Ovary (tissue), 3 donors: Measurements from ENCODE around the gene WIF1.

Experiments used
- POLR2A ChIP-seq: fragments of 450-650 bp; IDR thresholded peaks from one replicate; pipeline ENCODE4 v1.6.1; 2017; ENCODE audit warnings: antibody characterized with exemption, mild to moderate bottlenecking, moderate library complexity
- TF ChIP-seq, protein P1 (sequence below), 3 donors: fragments of 450-650 bp in 2 of 3; fragments of 200-600 bp in 1 of 3; IDR thresholded peaks; one replicate each; pipeline versions ENCODE4 v1.5.1 to v1.8.0; 2016 to 2022; ENCODE audit warnings: antibody characterized with exemption in 3 of 3, mild to moderate bottlenecking in 1 of 3
- donor health status: DM: no; HTN: no; CAD: no.

DNA sequence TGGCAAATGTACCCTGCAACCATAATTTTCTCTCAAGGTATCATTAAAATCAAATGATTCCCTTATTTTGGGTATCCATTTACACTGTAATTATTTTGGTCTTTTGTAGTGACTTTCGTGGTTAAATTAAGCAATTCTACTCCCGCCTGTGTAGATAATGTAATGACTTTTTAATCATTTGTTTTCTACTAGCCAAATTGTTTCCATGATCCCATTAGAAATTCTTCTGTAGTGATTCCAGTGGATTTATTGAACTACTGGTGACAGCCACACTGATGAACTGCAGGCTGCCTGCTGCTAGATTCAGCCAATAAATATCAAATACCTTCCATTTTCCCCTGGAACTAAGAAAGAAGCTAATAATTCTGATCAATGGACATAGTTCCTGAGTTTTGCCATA, 96.0 kb downstream of the WIF1 start:
- TF ChIP-seq, protein P1, sequence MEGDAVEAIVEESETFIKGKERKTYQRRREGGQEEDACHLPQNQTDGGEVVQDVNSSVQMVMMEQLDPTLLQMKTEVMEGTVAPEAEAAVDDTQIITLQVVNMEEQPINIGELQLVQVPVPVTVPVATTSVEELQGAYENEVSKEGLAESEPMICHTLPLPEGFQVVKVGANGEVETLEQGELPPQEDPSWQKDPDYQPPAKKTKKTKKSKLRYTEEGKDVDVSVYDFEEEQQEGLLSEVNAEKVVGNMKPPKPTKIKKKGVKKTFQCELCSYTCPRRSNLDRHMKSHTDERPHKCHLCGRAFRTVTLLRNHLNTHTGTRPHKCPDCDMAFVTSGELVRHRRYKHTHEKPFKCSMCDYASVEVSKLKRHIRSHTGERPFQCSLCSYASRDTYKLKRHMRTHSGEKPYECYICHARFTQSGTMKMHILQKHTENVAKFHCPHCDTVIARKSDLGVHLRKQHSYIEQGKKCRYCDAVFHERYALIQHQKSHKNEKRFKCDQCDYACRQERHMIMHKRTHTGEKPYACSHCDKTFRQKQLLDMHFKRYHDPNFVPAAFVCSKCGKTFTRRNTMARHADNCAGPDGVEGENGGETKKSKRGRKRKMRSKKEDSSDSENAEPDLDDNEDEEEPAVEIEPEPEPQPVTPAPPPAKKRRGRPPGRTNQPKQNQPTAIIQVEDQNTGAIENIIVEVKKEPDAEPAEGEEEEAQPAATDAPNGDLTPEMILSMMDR (IDR thresholded peaks at IDR 0.05): no peak
- TF ChIP-seq POLR2A: no peak
